ENCODE results near the gene HOXD11.

GRCh38 chr2:176085120-176085788 is 21.8 kb upstream of the HOXD11 start:
- TF ChIP-seq CTCF (IDR thresholded peaks at IDR 0.05) (no peak), POLR2A (IDR thresholded peaks at IDR 0.05) (no peak)
